Measurements from ENCODE around the gene OR7C1.

DNA sequence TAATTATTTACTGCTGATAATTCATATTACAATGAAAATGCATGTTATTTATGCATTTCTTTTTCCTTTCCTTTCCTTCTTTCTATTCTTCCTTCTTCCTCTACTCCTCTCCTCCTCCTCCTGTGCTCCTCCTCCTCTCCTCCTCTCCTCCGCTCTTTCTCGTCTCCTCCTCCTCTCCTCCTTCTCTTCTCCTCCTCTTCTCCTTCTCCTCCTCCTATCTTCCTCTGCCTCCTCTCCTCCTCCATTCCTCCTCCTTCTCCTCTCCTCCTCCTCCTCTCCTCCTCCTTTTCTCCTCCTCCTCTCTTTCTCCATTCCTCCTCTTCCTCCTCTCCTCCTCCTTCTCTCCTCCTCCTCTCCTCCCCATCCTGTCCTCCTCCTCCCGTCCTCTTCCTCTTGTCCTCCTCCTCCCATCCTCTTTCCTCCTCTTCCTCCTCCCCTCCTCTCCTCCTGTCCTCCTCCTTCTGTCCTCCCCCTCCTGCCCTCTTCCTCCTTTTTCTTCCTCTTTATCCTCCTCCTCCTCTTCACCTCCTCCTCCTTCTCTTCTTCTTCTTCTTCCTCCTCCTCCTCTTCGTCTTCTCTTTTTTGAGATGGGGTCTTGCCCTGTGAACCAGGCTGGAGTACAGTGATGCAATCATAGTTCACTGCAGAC is 71.4 kb downstream of the OR7C1 start:
- TF ChIP-seq POLR2A (IDR thresholded peaks at IDR 0.05) (no peak), POLR2AphosphoS5 (IDR thresholded peaks at IDR 0.05) (no peak), EP300 (IDR thresholded peaks at IDR 0.05) (no peak)
- TF ChIP-seq, protein P1, sequence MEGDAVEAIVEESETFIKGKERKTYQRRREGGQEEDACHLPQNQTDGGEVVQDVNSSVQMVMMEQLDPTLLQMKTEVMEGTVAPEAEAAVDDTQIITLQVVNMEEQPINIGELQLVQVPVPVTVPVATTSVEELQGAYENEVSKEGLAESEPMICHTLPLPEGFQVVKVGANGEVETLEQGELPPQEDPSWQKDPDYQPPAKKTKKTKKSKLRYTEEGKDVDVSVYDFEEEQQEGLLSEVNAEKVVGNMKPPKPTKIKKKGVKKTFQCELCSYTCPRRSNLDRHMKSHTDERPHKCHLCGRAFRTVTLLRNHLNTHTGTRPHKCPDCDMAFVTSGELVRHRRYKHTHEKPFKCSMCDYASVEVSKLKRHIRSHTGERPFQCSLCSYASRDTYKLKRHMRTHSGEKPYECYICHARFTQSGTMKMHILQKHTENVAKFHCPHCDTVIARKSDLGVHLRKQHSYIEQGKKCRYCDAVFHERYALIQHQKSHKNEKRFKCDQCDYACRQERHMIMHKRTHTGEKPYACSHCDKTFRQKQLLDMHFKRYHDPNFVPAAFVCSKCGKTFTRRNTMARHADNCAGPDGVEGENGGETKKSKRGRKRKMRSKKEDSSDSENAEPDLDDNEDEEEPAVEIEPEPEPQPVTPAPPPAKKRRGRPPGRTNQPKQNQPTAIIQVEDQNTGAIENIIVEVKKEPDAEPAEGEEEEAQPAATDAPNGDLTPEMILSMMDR (IDR thresholded peaks at IDR 0.05) = no peak

Data from upper lobe of left lung (tissue), 4 donors.